Left lung (tissue), 10 donors: ENCODE measurements around the gene MPG. TPM values are rescaled to one million over a fixed set of nuclear protein-coding genes. Genes with fewer than 3 reads are reported as not detected.

ENCODE experiments used
- ATAC-seq: fragments of 200-7000 bp; cut with Tn5 transposase; one replicate; pipeline ENCODE4 v1.9.1; 2020; ENCODE audit warnings: moderate library complexity
- DNase-seq, 4 donors: peaks; one replicate each; pipeline ENCODE4 v3.0.0-alpha.2; 2013 to 2020
- H3K27ac ChIP-seq, 2 donors: fragments of 200-600 bp; sonication (generic) in 1 of 2; one replicate each; pipeline versions ENCODE4 v1.5.0 to v1.8.0; 2020 to 2021
- H3K27me3 ChIP-seq, 2 donors: fragments of 200-600 bp; sonication (generic) in 1 of 2; one replicate each; pipeline versions ENCODE4 v1.5.0 to v1.8.0; 2020 to 2021
- H3K36me3 ChIP-seq, 2 donors: fragments of 200-600 bp; sonication (generic) in 1 of 2; one replicate each; pipeline versions ENCODE4 v1.5.0 to v1.8.0; 2020 to 2021
- H3K4me1 ChIP-seq, 2 donors: fragments of 200-600 bp; one replicate each; pipeline ENCODE4 v1.8.0; 2021
- H3K4me3 ChIP-seq, 2 donors: fragments of 200-600 bp; sonication (generic) in 1 of 2; one replicate each; pipeline versions ENCODE4 v1.5.0 to v1.8.0; 2020 to 2021; ENCODE audit warnings: mild to moderate bottlenecking in 1 of 2
- H3K9me3 ChIP-seq, 2 donors: fragments of 200-600 bp; sonication (generic) in 1 of 2; one replicate each; pipeline versions ENCODE4 v1.5.0 to v1.8.0; 2020 to 2021
- CTCF ChIP-seq, 2 donors: fragments of 200-600 bp; sonication (generic) in 1 of 2; IDR thresholded peaks; one replicate each; pipeline versions ENCODE4 v1.5.0 to v1.8.0; 2021; ENCODE audit warnings: antibody characterized with exemption in 2 of 2
- intact Hi-C, 2 donors: fragments of 100-400 bp; cut with DNase I; formaldehyde crosslinking; loops; one replicate each; pipeline versions ENCODE4 v1.11.2 to v1.14.2; 2022
- polyA plus RNA-seq, 6 donors: library from polyadenylated mRNA; unstranded; fragments of 120-200 nt; gene quantifications; one replicate each; pipeline ENCODE4 v1.2.1, GENCODE V29; 2013; ENCODE audit not compliant: insufficient read length in 6 of 6
- total RNA-seq, 2 donors: library from RNA; stranded (reverse); fragmentation: NEBNext Ultra II Directional; extraction: Animal tissue kit (Norgen Biotek cat#: 25700); gene quantifications; one replicate each; pipeline ENCODE4 v1.2.1, GENCODE V29; 2021
- donor health status: DM: no; HTN: yes; CAD: no.
- donor health status: DM: no; HTN: no; CAD: no.

The MPG gene
- total and polyA plus RNA-seq, 8 donors, result 22.2 to 47.6 (median 29.5) TPM

- ATAC-seq, result peak; percentile 91
- Histone ChIP-seq H3K27ac (no peak overlapping the region), H3K27me3 (no peaks in the 10 kb centered on the region), H3K9me3 (no peaks in the 10 kb centered on the region), H3K4me1 (peaks cover 0 to 29% of the 10 kb centered on the region in 2 donors), H3K4me3 (no peak overlapping the region), H3K36me3 (peaks cover 0 to 23% of the 10 kb centered on the region in 2 donors)
- no peak for TF ChIP-seq CTCF (IDR thresholded peaks at IDR 0.05)
- peak in 2 of 4 donors; percentile 55 to 68 for DNase-seq
- intact Hi-C loops, result no loop called here
These were observed 38.8 kb upstream of the MPG start for GRCh38 chr16:38941-39892.

GRCh38 chr16:41439-42068 lies 36.5 kb upstream of the MPG start:
- DNase-seq (peak in 1 of 4 donors; percentile 43), ATAC-seq (no peak)
- intact Hi-C loops, result no loop called here
- H3K4me3 ChIP-seq, result no peak overlapping the region
- peaks cover 0 to 15% of the 10 kb centered on the region in 2 donors for H3K4me1 ChIP-seq
- no peak for TF ChIP-seq CTCF (IDR thresholded peaks at IDR 0.05)
- H3K27me3 ChIP-seq, result no peaks in the 10 kb centered on the region
- peaks cover 0 to 41% of the 10 kb centered on the region in 2 donors for H3K36me3 ChIP-seq
- no peaks in the 10 kb centered on the region for H3K9me3 ChIP-seq
- no peak overlapping the region for H3K27ac ChIP-seq

- TF ChIP-seq CTCF (IDR thresholded peaks at IDR 0.05), result no peak
- no peak for ATAC-seq
- intact Hi-C loops, result no loop called here
- DNase-seq, result peak in 1 of 4 donors; percentile 28
- Histone ChIP-seq H3K27me3 (no peaks in the 10 kb centered on the region), H3K4me3 (no peak overlapping the region), H3K27ac (no peak overlapping the region), H3K36me3 (peaks cover 0 to 46% of the 10 kb centered on the region in 2 donors), H3K4me1 (peaks cover 0 to 15% of the 10 kb centered on the region in 2 donors), H3K9me3 (no peaks in the 10 kb centered on the region)
These were observed 36.0 kb upstream of the MPG start for GRCh38 chr16:42069-42457.

- Histone ChIP-seq H3K36me3 (peaks cover 0 to 50% of the 10 kb centered on the region in 2 donors), H3K9me3 (no peaks in the 10 kb centered on the region), H3K4me1 (peaks cover 0 to 15% of the 10 kb centered on the region in 2 donors), H3K27ac (no peak overlapping the region), H3K27me3 (no peaks in the 10 kb centered on the region), H3K4me3 (no peak overlapping the region)
- intact Hi-C loops, result no loop called here
- no peak for TF ChIP-seq CTCF (IDR thresholded peaks at IDR 0.05)
- DNase-seq, result no peak
- ATAC-seq, result no peak
These were observed 35.3 kb upstream of the MPG start for GRCh38 chr16:42691-43090.

- H3K27ac ChIP-seq, result no peak overlapping the region
- ATAC-seq (no peak), DNase-seq (no peak)
- peaks cover 0 to 15% of the 10 kb centered on the region in 2 donors for H3K4me1 ChIP-seq
- H3K9me3 ChIP-seq, result no peaks in the 10 kb centered on the region
- no peaks in the 10 kb centered on the region for H3K27me3 ChIP-seq
- peaks cover 0 to 54% of the 10 kb centered on the region in 2 donors for H3K36me3 ChIP-seq
- no peak overlapping the region for H3K4me3 ChIP-seq
- intact Hi-C loops, result no loop called here
- no peak for TF ChIP-seq CTCF (IDR thresholded peaks at IDR 0.05)
These were observed 34.7 kb upstream of the MPG start for GRCh38 chr16:43294-43693.
